GM23338 (cell line): Measurements from ENCODE around the gene CKLF. TPM values are rescaled to one million over a fixed set of nuclear protein-coding genes. Genes with fewer than 3 reads are reported as not detected.

Experiments used
- CTCF ChIP-seq, 2 experiments: fragments of 200-600 bp in 1 of 2; sonication (generic) in 1 of 2; conservative IDR thresholded peaks; 2 replicates each; pipeline versions ENCODE4 v1.5.1 to v1.6.1; 2016 to 2017; ENCODE audit warnings: antibody characterized with exemption in 2 of 2, low read depth in 2 of 2, mild to moderate bottlenecking in 2 of 2, moderate library complexity in 1 of 2
- JUNB ChIP-seq: IDR thresholded peaks from one replicate; pipeline ENCODE4 v1.6.1; 2016; ENCODE audit warnings: antibody characterized with exemption; ENCODE audit not compliant: unreplicated experiment
- POLR2AphosphoS5 ChIP-seq: IDR thresholded peaks from 2 replicates; pipeline ENCODE4 v1.6.1; 2016; ENCODE audit warnings: antibody characterized with exemption, low read depth
- ZNF114 ChIP-seq: fragments of 250-450 bp; sonication (Bioruptor Pico); IDR thresholded peaks from 2 replicates; pipeline ENCODE4 v1.5.0; 2020; ENCODE audit warnings: mild to moderate bottlenecking, moderate library complexity
- polyA plus RNA-seq: library from polyadenylated mRNA; unstranded; fragments of >200 nt; fragmentation: Nextera tagmentation; extraction: Ambion mirVana; gene quantifications from 2 replicates; pipeline ENCODE4 v1.2.1, GENCODE V29; 2016
- total RNA-seq: library from RNA; depleted of rRNA; stranded (reverse); fragments of >200 nt; shearing (Covaris generic); gene quantifications from 2 replicates; pipeline ENCODE4 v1.2.3, GENCODE V29; 2014
- TF ChIP-seq, protein P1 (sequence below): IDR thresholded peaks from one replicate; pipeline ENCODE4 v1.6.1; 2018; ENCODE audit warnings: antibody characterized with exemption; ENCODE audit not compliant: unreplicated experiment
- TF ChIP-seq, protein P2 (sequence below): fragments of 250-450 bp; sonication (Bioruptor Pico); IDR thresholded peaks from 2 replicates; pipeline ENCODE4 v1.5.0; 2020; ENCODE audit warnings: mild to moderate bottlenecking, moderate library complexity

Gene CKLF
- total and polyA plus RNA-seq, 2 experiments from 2014 or later: 25.5 to 60.0 TPM

DNA sequence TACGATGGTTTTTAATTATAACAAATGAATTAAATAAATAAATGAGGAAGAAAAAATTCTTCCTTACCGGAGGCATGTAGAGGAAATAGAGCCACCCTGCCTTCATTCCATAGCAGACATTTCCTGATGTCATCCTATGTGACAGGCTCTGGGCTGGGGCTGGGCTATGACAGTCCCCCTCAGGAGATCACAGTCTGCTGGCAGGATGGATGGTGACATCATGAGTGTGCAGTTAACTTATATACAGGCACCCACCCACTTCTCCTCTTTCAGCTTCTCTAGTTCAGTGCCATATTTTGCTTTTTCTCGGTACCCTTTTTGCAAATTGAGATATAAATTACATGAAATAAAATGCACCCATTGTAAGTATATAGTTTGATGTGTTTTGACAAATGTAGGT lies 45.7 kb downstream of the CKLF start (continued):
- TF ChIP-seq, protein P1, sequence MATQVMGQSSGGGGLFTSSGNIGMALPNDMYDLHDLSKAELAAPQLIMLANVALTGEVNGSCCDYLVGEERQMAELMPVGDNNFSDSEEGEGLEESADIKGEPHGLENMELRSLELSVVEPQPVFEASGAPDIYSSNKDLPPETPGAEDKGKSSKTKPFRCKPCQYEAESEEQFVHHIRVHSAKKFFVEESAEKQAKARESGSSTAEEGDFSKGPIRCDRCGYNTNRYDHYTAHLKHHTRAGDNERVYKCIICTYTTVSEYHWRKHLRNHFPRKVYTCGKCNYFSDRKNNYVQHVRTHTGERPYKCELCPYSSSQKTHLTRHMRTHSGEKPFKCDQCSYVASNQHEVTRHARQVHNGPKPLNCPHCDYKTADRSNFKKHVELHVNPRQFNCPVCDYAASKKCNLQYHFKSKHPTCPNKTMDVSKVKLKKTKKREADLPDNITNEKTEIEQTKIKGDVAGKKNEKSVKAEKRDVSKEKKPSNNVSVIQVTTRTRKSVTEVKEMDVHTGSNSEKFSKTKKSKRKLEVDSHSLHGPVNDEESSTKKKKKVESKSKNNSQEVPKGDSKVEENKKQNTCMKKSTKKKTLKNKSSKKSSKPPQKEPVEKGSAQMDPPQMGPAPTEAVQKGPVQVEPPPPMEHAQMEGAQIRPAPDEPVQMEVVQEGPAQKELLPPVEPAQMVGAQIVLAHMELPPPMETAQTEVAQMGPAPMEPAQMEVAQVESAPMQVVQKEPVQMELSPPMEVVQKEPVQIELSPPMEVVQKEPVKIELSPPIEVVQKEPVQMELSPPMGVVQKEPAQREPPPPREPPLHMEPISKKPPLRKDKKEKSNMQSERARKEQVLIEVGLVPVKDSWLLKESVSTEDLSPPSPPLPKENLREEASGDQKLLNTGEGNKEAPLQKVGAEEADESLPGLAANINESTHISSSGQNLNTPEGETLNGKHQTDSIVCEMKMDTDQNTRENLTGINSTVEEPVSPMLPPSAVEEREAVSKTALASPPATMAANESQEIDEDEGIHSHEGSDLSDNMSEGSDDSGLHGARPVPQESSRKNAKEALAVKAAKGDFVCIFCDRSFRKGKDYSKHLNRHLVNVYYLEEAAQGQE: no peak
- no peak for TF ChIP-seq JUNB
- no peak for TF ChIP-seq CTCF (conservative IDR thresholded peaks at IDR 0.05; ENCODE audit: low read depth in 2 of 2)
- no peak for TF ChIP-seq POLR2AphosphoS5
- TF ChIP-seq, protein P2, sequence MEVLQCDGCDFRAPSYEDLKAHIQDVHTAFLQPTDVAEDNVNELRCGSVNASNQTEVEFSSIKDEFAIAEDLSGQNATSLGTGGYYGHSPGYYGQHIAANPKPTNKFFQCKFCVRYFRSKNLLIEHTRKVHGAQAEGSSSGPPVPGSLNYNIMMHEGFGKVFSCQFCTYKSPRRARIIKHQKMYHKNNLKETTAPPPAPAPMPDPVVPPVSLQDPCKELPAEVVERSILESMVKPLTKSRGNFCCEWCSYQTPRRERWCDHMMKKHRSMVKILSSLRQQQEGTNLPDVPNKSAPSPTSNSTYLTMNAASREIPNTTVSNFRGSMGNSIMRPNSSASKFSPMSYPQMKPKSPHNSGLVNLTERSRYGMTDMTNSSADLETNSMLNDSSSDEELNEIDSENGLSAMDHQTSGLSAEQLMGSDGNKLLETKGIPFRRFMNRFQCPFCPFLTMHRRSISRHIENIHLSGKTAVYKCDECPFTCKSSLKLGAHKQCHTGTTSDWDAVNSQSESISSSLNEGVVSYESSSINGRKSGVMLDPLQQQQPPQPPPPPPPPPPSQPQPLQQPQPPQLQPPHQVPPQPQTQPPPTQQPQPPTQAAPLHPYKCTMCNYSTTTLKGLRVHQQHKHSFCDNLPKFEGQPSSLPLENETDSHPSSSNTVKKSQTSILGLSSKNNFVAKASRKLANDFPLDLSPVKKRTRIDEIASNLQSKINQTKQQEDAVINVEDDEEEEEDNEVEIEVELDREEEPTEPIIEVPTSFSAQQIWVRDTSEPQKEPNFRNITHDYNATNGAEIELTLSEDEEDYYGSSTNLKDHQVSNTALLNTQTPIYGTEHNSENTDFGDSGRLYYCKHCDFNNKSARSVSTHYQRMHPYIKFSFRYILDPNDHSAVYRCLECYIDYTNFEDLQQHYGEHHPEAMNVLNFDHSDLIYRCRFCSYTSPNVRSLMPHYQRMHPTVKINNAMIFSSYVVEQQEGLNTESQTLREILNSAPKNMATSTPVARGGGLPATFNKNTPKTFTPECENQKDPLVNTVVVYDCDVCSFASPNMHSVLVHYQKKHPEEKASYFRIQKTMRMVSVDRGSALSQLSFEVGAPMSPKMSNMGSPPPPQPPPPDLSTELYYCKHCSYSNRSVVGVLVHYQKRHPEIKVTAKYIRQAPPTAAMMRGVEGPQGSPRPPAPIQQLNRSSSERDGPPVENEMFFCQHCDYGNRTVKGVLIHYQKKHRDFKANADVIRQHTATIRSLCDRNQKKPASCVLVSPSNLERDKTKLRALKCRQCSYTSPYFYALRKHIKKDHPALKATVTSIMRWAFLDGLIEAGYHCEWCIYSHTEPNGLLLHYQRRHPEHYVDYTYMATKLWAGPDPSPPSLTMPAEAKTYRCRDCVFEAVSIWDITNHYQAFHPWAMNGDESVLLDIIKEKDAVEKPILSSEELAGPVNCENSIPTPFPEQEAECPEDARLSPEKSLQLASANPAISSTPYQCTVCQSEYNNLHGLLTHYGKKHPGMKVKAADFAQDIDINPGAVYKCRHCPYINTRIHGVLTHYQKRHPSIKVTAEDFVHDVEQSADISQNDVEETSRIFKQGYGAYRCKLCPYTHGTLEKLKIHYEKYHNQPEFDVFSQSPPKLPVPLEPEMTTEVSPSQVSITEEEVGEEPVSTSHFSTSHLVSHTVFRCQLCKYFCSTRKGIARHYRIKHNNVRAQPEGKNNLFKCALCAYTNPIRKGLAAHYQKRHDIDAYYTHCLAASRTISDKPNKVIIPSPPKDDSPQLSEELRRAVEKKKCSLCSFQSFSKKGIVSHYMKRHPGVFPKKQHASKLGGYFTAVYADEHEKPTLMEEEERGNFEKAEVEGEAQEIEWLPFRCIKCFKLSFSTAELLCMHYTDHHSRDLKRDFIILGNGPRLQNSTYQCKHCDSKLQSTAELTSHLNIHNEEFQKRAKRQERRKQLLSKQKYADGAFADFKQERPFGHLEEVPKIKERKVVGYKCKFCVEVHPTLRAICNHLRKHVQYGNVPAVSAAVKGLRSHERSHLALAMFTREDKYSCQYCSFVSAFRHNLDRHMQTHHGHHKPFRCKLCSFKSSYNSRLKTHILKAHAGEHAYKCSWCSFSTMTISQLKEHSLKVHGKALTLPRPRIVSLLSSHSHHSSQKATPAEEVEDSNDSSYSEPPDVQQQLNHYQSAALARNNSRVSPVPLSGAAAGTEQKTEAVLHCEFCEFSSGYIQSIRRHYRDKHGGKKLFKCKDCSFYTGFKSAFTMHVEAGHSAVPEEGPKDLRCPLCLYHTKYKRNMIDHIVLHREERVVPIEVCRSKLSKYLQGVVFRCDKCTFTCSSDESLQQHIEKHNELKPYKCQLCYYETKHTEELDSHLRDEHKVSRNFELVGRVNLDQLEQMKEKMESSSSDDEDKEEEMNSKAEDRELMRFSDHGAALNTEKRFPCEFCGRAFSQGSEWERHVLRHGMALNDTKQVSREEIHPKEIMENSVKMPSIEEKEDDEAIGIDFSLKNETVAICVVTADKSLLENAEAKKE (CRISPR knock-in tag): no peak
- no peak for TF ChIP-seq ZNF114 (CRISPR knock-in tag)
